OCI-LY1 (cell line): ENCODE results near the gene ITIH4.

Experiments used
- CTCF ChIP-seq: fragments of 200-600 bp; sonication (generic), shearing (Covaris generic); IDR thresholded peaks from 2 replicates; pipeline ENCODE4 v1.5.1; 2017; ENCODE audit warnings: mild to moderate bottlenecking, antibody characterized with exemption, low read length, moderate library complexity, mixed read lengths
- EZH2 ChIP-seq: fragments of 200-600 bp; sonication (generic), shearing (Covaris generic); IDR thresholded peaks from 2 replicates; pipeline ENCODE4 v1.8.0; 2017; ENCODE audit warnings: borderline replicate concordance, mixed run types, mild to moderate bottlenecking, antibody characterized with exemption, low read length, moderate library complexity, mixed read lengths

GRCh38 chr3:52777127-52777958 lies 53.1 kb downstream of the ITIH4 start, which contains the start of gene ITIH1:
- no peak for TF ChIP-seq CTCF
- TF ChIP-seq EZH2 = no peak
